K562 (cell line): ENCODE measurements around the gene TSC22D2. TPM values are rescaled to one million over a fixed set of nuclear protein-coding genes. Genes with fewer than 3 reads are reported as not detected.

Source experiments
- ATAC-seq: fragments of 200-7000 bp; cut with Tn5 transposase; 3 replicates; pipeline ENCODE4 v1.9.1; 2020; ENCODE audit warnings: moderate library complexity
- BruUV-seq: library from RNA; stranded (reverse); fragments of 400-500 nt; replicated peaks from 2 replicates; lab custom pipeline; 2021; lab: Mats Ljungman, UMichigan
- CTCF ChIA-PET: fragments of 300-600 bp; formaldehyde crosslinking; extraction: SDS; loops from one replicate; lab custom pipeline; 2021; ENCODE audit warnings: low intra/inter-chr PET ratio; lab: Yijun Ruan, JAX
- POLR2A ChIA-PET: fragments of 300-600, 350-650 bp; sonication (Branson Sonifier 250); formaldehyde crosslinking; extraction: SDS; loops from one replicate; lab custom pipeline; 2021; ENCODE audit warnings: antibody characterized with exemption, inconsistent platforms; lab: Yijun Ruan, JAX
- DNase-seq, 4 experiments: peaks; one replicate each; pipeline versions ENCODE4 v3.0.0 to v3.0.0-alpha.2; 2011 to 2018; ENCODE audit warnings: low spot score in 3 of 4, mixed read lengths in 3 of 4; ENCODE audit errors: extremely low read depth in 1 of 4
- FAIRE-seq: peaks from 2 replicates; lab custom pipeline; 2011; peaks lifted over from hg19 to GRCh38; lab: Jason Lieb, UNC
- H2AFZ ChIP-seq: 2 replicates; pipeline ENCODE4 v1.6.0; 2011; ENCODE audit warnings: low read depth, low read length, control low read depth, inconsistent platforms
- H3K27ac ChIP-seq: fragments of 200-600 bp; 3 replicates; pipeline ENCODE4 v1.8.0; 2011; ENCODE audit warnings: low read depth, mild to moderate bottlenecking, control low read depth, inconsistent platforms, low read length, moderate library complexity, mixed read lengths; ENCODE audit errors: extremely low read depth
- H3K27me3 ChIP-seq, 2 experiments: fragments of 300-600 bp in 1 of 2; 2 replicates in 1 of 2; 3 replicates in 1 of 2; pipeline versions ENCODE4 v1.6.0 to v1.8.0; 2011; ENCODE audit warnings: inconsistent platforms in 2 of 2, low read length in 2 of 2, mild to moderate bottlenecking in 1 of 2, mixed read lengths in 1 of 2, moderate library complexity in 1 of 2; ENCODE audit not compliant: control insufficient read depth in 2 of 2, insufficient read depth in 2 of 2
- H3K36me3 ChIP-seq: fragments of 300-600 bp; 3 replicates; pipeline ENCODE4 v1.8.0; 2011; ENCODE audit warnings: mild to moderate bottlenecking, low read length, inconsistent platforms; ENCODE audit not compliant: control insufficient read depth, insufficient read depth
- H3K4me1 ChIP-seq, 2 experiments: fragments of 200-600 bp in 1 of 2; replicated peaks in 1 of 2; 2 replicates in 1 of 2; 3 replicates in 1 of 2; pipeline versions ENCODE4 v1.5.1 to v1.8.0; 2011; ENCODE audit warnings: inconsistent platforms in 2 of 2, low read length in 2 of 2, mild to moderate bottlenecking in 1 of 2, mixed read lengths in 1 of 2, moderate library complexity in 1 of 2; ENCODE audit not compliant: control insufficient read depth in 2 of 2, insufficient read depth in 2 of 2
- H3K4me2 ChIP-seq: 2 replicates; pipeline ENCODE4 v1.6.1; 2011; ENCODE audit warnings: low read length, control low read depth, inconsistent platforms, mixed read lengths; ENCODE audit not compliant: insufficient read depth
- H3K4me3 ChIP-seq: fragments of 200-600 bp; sonication (generic), shearing (Covaris generic); 2 replicates; pipeline ENCODE4 v1.5.1; 2016; ENCODE audit warnings: control low read depth, inconsistent platforms
- H3K79me2 ChIP-seq: fragments of 200-600 bp; 3 replicates; pipeline ENCODE4 v1.8.0; 2011; ENCODE audit warnings: low read length, inconsistent platforms; ENCODE audit not compliant: control insufficient read depth, insufficient read depth
- H3K9ac ChIP-seq, 2 experiments: 2 replicates each; pipeline versions ENCODE4 v1.6.0 to v1.6.1; 2011; ENCODE audit warnings: low read depth in 2 of 2, low read length in 2 of 2, control low read depth in 1 of 2, inconsistent platforms in 1 of 2, mild to moderate bottlenecking in 1 of 2, mixed read lengths in 1 of 2; ENCODE audit not compliant: insufficient read depth in 1 of 2
- H3K9me1 ChIP-seq: one replicate; pipeline ENCODE4 v1.6.0; 2011; ENCODE audit warnings: inconsistent platforms, mild to moderate bottlenecking, low read length, moderate library complexity; ENCODE audit not compliant: control insufficient read depth, insufficient read depth
- H3K9me3 ChIP-seq: replicated peaks from 2 replicates; pipeline ENCODE4 v1.5.1; 2011; ENCODE audit warnings: low read depth, low read length, inconsistent platforms; ENCODE audit not compliant: control insufficient read depth, insufficient read depth
- H4K20me1 ChIP-seq: replicated peaks from 2 replicates; pipeline ENCODE4 v1.6.1; 2011; ENCODE audit warnings: low read length, inconsistent platforms, mixed read lengths; ENCODE audit not compliant: control insufficient read depth, insufficient read depth
- C11orf30 ChIP-seq: fragments of 450-650 bp; IDR thresholded peaks from 2 replicates; pipeline ENCODE4 v1.6.1; 2016; ENCODE audit warnings: low read depth, mild to moderate bottlenecking
- GTF2E2 ChIP-seq: fragments of 200-800 bp; sonication (Bioruptor generic); IDR thresholded peaks from 2 replicates; pipeline ENCODE4 v1.6.1; 2016; ENCODE audit warnings: missing genetic modification characterization, missing compliant biosample characterization
- GTF2F1 ChIP-seq: IDR thresholded peaks from 2 replicates; pipeline ENCODE4 v1.6.1; 2011; ENCODE audit warnings: low read depth, low read length, improper control_type of control experiment
- HNRNPK ChIP-seq: fragments of 200-400 bp; formaldehyde crosslinking; IDR thresholded peaks from one replicate; pipeline ENCODE4 v1.6.1; 2018; ENCODE audit warnings: mild to moderate bottlenecking, low read depth, low read length; ENCODE audit not compliant: poor library complexity, severe bottlenecking
- HNRNPL ChIP-seq: fragments of 200-400 bp; formaldehyde crosslinking; IDR thresholded peaks from 2 replicates; pipeline ENCODE4 v1.6.1; 2017; ENCODE audit warnings: low read depth, mild to moderate bottlenecking, low read length
- HNRNPLL ChIP-seq: fragments of 200-400 bp; formaldehyde crosslinking; IDR thresholded peaks from 2 replicates; pipeline ENCODE4 v1.6.1; 2017; ENCODE audit warnings: low read length, low read depth, mild to moderate bottlenecking; ENCODE audit not compliant: poor library complexity, severe bottlenecking
- IRF2 ChIP-seq: sonication (generic); formaldehyde crosslinking; IDR thresholded peaks from 2 replicates; pipeline ENCODE4 v1.8.1; 2022; ENCODE audit warnings: mild to moderate bottlenecking, missing genetic modification reagents
- MECOM ChIP-seq: fragments of 250-450 bp; sonication (Bioruptor Pico); IDR thresholded peaks from 2 replicates; pipeline ENCODE4 v1.8.0; 2022; ENCODE audit warnings: inconsistent platforms
- NCOA2 ChIP-seq, 2 experiments: fragments of 450-650 bp; IDR thresholded peaks; 2 replicates each; pipeline ENCODE4 v1.6.1; 2018; ENCODE audit warnings: mild to moderate bottlenecking in 2 of 2, moderate library complexity in 1 of 2; ENCODE audit not compliant: partially characterized antibody in 2 of 2
- NFATC3 ChIP-seq: fragments of 450-650 bp; IDR thresholded peaks from 2 replicates; pipeline ENCODE4 v1.6.1; 2017; ENCODE audit warnings: mild to moderate bottlenecking
- SMAD4 ChIP-seq: fragments of 250-450 bp; sonication (Bioruptor Pico); conservative IDR thresholded peaks from 2 replicates; pipeline ENCODE4 v1.8.0; 2021; ENCODE audit warnings: inconsistent platforms, mild to moderate bottlenecking, moderate library complexity
- TARDBP ChIP-seq: fragments of 450-650 bp; IDR thresholded peaks from 2 replicates; pipeline ENCODE4 v1.6.1; 2016
- WGBS: fragments of 100-300 bp; shearing (Covaris generic); methylation state at CpG from one replicate; pipeline ENCODE4 v1.1.6; 2016; ENCODE audit warnings: low coverage, mixed read lengths; ENCODE audit not compliant: insufficient coverage; ENCODE audit errors: missing lambda C conversion rate; 5-methylcytosine and 5-hydroxymethylcytosine counted together
- in situ Hi-C: fragments of 300-500 bp; cut with MboI; formaldehyde crosslinking; loops from 4 replicates; pipeline ENCODE4 v1.15.0; 2018; ENCODE audit warnings: inconsistent platforms, mixed read lengths
- intact Hi-C: fragments of 100-400 bp; cut with micrococcal nuclease; formaldehyde crosslinking; loops from 2 replicates; pipeline ENCODE4 v1.14.2; 2022
- polyA plus RNA-seq, 8 experiments: library from polyadenylated mRNA; depleted of rRNA in 4 of 8; stranded (reverse) in 5 of 8; unstranded in 3 of 8; fragments of >200 nt; fragmentation: Nextera tagmentation in 2 of 8; fragmentation: Illumina TruSeq in 1 of 8; extraction: Ambion mirVana in 2 of 8; extraction: Trizol in 1 of 8; gene quantifications; 2 replicates each; pipeline versions ENCODE4 v1.2.1 to v1.2.3, GENCODE V29; 2011 to 2014; ENCODE audit warnings: inconsistent platforms in 1 of 8, missing spikeins in 1 of 8
- total RNA-seq, 7 experiments: library from RNA; depleted of rRNA in 6 of 7; stranded (reverse); fragments of >200 nt in 6 of 7; fragmentation: Illumina TruSeq in 2 of 7; extraction: Trizol in 2 of 7; gene quantifications; 2 replicates each; pipeline versions ENCODE4 v1.2.1 to v1.2.3, GENCODE V29; 2011 to 2021; ENCODE audit warnings: low replicate concordance in 1 of 7
- TF ChIP-seq, protein P1 (sequence below): fragments of 450-650 bp; IDR thresholded peaks from 2 replicates; pipeline ENCODE4 v1.6.1; 2016; ENCODE audit warnings: low read depth, mild to moderate bottlenecking, moderate library complexity
- TF ChIP-seq, protein P2 (sequence below): sonication (generic); formaldehyde crosslinking; IDR thresholded peaks from 2 replicates; pipeline ENCODE4 v1.4.0; 2020; ENCODE audit warnings: mild to moderate bottlenecking, missing genetic modification reagents
- TF ChIP-seq, protein P3 (sequence below): fragments of 250-450 bp; sonication (Bioruptor Pico); IDR thresholded peaks from 2 replicates; pipeline ENCODE4 v1.5.0; 2021

Gene TSC22D2
- total and polyA plus RNA-seq, 9 of the 15 experiments (the other 6 are each of a cell fraction or from before 2014, with no cell fraction given), result 5.5 to 44.0 (median 19.3) TPM

DNA sequence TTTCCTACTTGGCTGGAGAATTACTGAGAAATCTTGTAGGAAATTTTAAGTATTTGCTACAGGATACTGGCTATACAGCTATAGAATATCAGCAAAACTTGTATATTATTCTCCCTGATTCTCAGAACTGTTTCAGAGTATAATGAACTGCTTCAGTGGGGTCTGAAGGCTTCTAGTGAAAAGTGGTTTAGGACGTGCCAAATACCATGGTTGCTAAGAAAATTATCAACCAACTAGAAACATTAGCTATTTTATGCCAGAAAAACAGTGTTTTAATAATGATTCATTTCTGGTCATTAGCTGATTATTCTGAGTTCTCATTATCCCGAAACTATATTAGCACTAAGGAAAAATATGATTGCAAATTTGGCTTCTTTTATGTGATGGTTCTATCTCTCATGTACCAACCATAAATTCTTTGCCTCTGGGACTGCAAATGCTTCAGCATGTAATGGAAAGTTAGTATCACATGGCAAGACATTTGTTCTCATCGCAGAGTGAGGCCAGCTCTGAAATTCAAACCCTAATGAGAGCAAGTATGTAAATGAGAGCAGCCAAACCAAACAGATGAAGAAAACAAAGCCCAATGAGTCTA is 11.0 kb upstream of the TSC22D2 start:
- Histone ChIP-seq H3K79me2 (no peaks in the 10 kb centered on the region), H2AFZ (no peak overlapping the region), H3K27me3 (no peaks in the 10 kb centered on the region; a peak in 1 of 5 replicates), H3K9me3 (no peaks in the 10 kb centered on the region), H3K9me1 (no peaks in the 10 kb centered on the region), H3K4me2 (no peak overlapping the region), H3K9ac (no peak overlapping the region), H3K27ac (no peak overlapping the region), H3K4me3 (no peak overlapping the region), H3K4me1 (no peaks in the 10 kb centered on the region), H4K20me1 (no peaks in the 10 kb centered on the region), H3K36me3 (no peaks in the 10 kb centered on the region)
- no peak for TF ChIP-seq C11orf30
- TF ChIP-seq HNRNPL, result no peak
- no peak for TF ChIP-seq NCOA2 (IDR thresholded peaks at IDR 0.05; ENCODE audit: partially characterized antibody in 2 of 2)
- TF ChIP-seq, protein P1, sequence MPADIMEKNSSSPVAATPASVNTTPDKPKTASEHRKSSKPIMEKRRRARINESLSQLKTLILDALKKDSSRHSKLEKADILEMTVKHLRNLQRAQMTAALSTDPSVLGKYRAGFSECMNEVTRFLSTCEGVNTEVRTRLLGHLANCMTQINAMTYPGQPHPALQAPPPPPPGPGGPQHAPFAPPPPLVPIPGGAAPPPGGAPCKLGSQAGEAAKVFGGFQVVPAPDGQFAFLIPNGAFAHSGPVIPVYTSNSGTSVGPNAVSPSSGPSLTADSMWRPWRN, result no peak
- TF ChIP-seq HNRNPLL, result no peak
- no peak for TF ChIP-seq GTF2E2
- TF ChIP-seq, protein P2, sequence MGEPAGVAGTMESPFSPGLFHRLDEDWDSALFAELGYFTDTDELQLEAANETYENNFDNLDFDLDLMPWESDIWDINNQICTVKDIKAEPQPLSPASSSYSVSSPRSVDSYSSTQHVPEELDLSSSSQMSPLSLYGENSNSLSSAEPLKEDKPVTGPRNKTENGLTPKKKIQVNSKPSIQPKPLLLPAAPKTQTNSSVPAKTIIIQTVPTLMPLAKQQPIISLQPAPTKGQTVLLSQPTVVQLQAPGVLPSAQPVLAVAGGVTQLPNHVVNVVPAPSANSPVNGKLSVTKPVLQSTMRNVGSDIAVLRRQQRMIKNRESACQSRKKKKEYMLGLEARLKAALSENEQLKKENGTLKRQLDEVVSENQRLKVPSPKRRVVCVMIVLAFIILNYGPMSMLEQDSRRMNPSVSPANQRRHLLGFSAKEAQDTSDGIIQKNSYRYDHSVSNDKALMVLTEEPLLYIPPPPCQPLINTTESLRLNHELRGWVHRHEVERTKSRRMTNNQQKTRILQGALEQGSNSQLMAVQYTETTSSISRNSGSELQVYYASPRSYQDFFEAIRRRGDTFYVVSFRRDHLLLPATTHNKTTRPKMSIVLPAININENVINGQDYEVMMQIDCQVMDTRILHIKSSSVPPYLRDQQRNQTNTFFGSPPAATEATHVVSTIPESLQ (CRISPR knock-in tag), result no peak
- TF ChIP-seq IRF2 (CRISPR knock-in tag), result no peak
- TF ChIP-seq MECOM (CRISPR knock-in tag), result no peak
- TF ChIP-seq, protein P3, sequence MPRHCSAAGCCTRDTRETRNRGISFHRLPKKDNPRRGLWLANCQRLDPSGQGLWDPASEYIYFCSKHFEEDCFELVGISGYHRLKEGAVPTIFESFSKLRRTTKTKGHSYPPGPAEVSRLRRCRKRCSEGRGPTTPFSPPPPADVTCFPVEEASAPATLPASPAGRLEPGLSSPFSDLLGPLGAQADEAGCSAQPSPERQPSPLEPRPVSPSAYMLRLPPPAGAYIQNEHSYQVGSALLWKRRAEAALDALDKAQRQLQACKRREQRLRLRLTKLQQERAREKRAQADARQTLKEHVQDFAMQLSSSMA (CRISPR knock-in tag), result no peak
- no peak for TF ChIP-seq TARDBP
- TF ChIP-seq NFATC3, result no peak
- no peak for TF ChIP-seq HNRNPK
- TF ChIP-seq SMAD4 (CRISPR knock-in tag), result no peak
- TF ChIP-seq GTF2F1, result no peak
- WGBS, result 32% methylated on average over 3 of the region's 3 CpGs
- no peak for FAIRE-seq
- no peak for ATAC-seq
- in situ Hi-C loops (no loop called here), intact Hi-C loops (no loop called here)
- ChIA-PET POLR2A (interaction anchor here (1.1 to 1.5 kb wide), 3 partner anchors 10 to 12 kb away, joined by 4 to 7 read pairs (median 6); partner anchors contain the start of gene TSC22D2), CTCF (no interaction called here)
- no peak for DNase-seq
- no TSS peak for BruUV-seq
